ENCODE data around the gene USF3.
A peak's percentile ranks its signal among the peaks of the same experiment; 100 is the strongest.

The USF3 gene

GRCh38 chr3:113695786-113696645, at the start of gene USF3:
Gene USF3, minus strand, starts transcription at chr3:113696642. Its CDS starts 21,764 bp downstream, at chr3:113674878.
- peak; percentile 86 for DNase-seq

- DNase-seq: peak; percentile 96
Observed at GRCh38 chr3:113745756-113746547, 49.5 kb upstream of the USF3 start, which contains the start of gene NAA50. Gene NAA50, minus strand, starts transcription at chr3:113746249. Its CDS starts 300 bp downstream, at chr3:113745949.

- peak; percentile 77 for DNase-seq
Observed at GRCh38 chr3:113744941-113745755, 48.7 kb upstream of the USF3 start.

GRCh38 chr3:113743006-113743630, 46.7 kb upstream of the USF3 start:
- no peak for DNase-seq

GRCh38 chr3:113741620-113742019, 45.2 kb upstream of the USF3 start:
- DNase-seq: no peak

GRCh38 chr3:113741086-113741485, 44.6 kb upstream of the USF3 start:
- DNase-seq: no peak

- DNase-seq: peak; percentile 52
Observed at GRCh38 chr3:113736548-113737089, 40.2 kb upstream of the USF3 start.

- no peak for DNase-seq
Observed at GRCh38 chr3:113731694-113732093, 35.3 kb upstream of the USF3 start.

GRCh38 chr3:113730550-113730949, 34.1 kb upstream of the USF3 start:
- no peak for DNase-seq

- DNase-seq: no peak
Observed at GRCh38 chr3:113728661-113729060, 32.2 kb upstream of the USF3 start.

- no peak for DNase-seq
Observed at GRCh38 chr3:113721636-113722035, 25.2 kb upstream of the USF3 start.

- DNase-seq: no peak
Observed at GRCh38 chr3:113719758-113720157, 23.3 kb upstream of the USF3 start.

GRCh38 chr3:113719294-113719693, 22.9 kb upstream of the USF3 start:
- no peak for DNase-seq

- no peak for DNase-seq
Observed at GRCh38 chr3:113717818-113718217, 21.4 kb upstream of the USF3 start.

- DNase-seq: no peak
Observed at GRCh38 chr3:113717308-113717707, 20.9 kb upstream of the USF3 start.

GRCh38 chr3:113714702-113715101, 18.3 kb upstream of the USF3 start:
- no peak for DNase-seq

- no peak for DNase-seq
Observed at GRCh38 chr3:113712129-113712528, 15.7 kb upstream of the USF3 start.

- DNase-seq: no peak
Observed at GRCh38 chr3:113707835-113708234, 11.4 kb upstream of the USF3 start.

- no peak for DNase-seq
Observed at GRCh38 chr3:113698956-113699355, 2.5 kb upstream of the USF3 start.

GRCh38 chr3:113698213-113698742, 1.8 kb upstream of the USF3 start:
- no peak for DNase-seq

- DNase-seq: no peak
Observed at GRCh38 chr3:113697500-113698090, 1.2 kb upstream of the USF3 start.
